ENCODE data around the gene P2RY14.
A peak's percentile ranks its signal among the peaks of the same experiment; 100 is the strongest.
"Not testable (repeated sequence)": the region's sequence is repeated elsewhere in the genome, so short reads cannot be mapped to it uniquely, and the experiment has no call there.

Gene P2RY14

DNA sequence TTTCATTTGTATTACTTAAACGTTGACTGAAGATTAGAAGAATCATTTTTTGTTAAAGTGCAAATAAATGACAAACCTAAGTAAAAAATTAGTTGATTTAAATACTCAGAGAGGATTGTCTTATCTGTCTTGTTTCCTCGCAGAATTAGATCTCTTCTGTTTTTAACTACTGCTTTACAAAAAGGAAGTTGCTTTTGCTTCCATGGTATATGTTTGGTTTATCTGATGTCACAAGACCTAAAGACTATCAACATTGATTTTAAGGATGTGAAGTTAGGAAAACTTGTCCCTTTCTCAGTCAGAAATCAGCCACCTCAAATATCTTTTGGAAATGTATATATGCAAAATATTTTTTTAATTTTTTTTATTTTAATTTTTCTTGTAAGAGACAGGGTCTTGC is 104.0 kb downstream of the P2RY14 start:
- H3K4me3 ChIP-seq (ENCODE audit: low read depth in 1 of 2, low read length in 2 of 2): no peak overlapping the region
- no peak overlapping the region for H3K27ac ChIP-seq (ENCODE audit: low read length)
- H3K9me3 ChIP-seq (ENCODE audit: control insufficient read depth in 1 of 2, low read length in 2 of 2): no peaks in the 10 kb centered on the region
- H3K36me3 ChIP-seq (ENCODE audit: control insufficient read depth in 1 of 2, insufficient read depth in 2 of 2, low read length in 2 of 2): no peaks in the 10 kb centered on the region
- H3K4me1 ChIP-seq (ENCODE audit: control insufficient read depth in 1 of 2, insufficient read depth in 2 of 2, low read length in 2 of 2): peaks cover 0 to 6% of the 10 kb centered on the region in 2 donors
- no peaks in the 10 kb centered on the region for H3K27me3 ChIP-seq (ENCODE audit: low read depth, low read length)

DNA sequence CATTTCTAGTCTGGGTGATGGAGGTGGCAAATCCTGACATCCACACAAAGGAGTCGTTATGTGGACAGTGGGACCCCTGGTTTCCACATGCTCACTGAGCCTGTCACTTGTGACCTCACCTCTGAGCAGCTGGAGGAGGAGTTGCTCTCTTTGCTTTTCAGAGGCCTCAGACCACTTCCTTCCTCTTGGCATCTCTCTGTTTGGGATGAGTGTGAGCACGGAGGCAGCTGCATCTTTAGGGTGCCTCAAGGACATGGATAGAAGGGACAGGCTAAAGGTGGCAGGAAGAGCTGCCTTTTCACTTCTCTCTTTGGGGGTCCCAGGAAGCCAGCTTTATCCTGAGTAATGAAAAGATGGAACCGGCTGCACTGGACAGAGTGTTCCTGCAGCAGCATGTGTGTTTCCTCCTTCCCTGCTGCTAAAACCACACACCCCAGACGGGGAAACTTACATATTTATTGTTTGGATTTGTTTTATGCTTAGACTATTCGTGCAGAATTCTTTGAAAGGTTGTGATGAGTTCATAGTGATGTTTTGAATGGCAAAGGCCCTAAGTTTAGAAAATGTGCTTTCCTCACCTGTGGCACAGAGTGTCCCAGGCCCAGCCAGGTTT is 107.1 kb downstream of the P2RY14 start:
- H3K9me3 ChIP-seq (ENCODE audit: control insufficient read depth in 1 of 2, low read length in 2 of 2): no peaks in the 10 kb centered on the region
- peaks cover 0 to 6% of the 10 kb centered on the region in 2 donors for H3K4me1 ChIP-seq (ENCODE audit: control insufficient read depth in 1 of 2, insufficient read depth in 2 of 2, low read length in 2 of 2)
- no peaks in the 10 kb centered on the region for H3K36me3 ChIP-seq (ENCODE audit: control insufficient read depth in 1 of 2, insufficient read depth in 2 of 2, low read length in 2 of 2)
- no peak overlapping the region for H3K27ac ChIP-seq (ENCODE audit: low read length)
- no peaks in the 10 kb centered on the region for H3K27me3 ChIP-seq (ENCODE audit: low read depth, low read length)
- H3K4me3 ChIP-seq (ENCODE audit: low read depth in 1 of 2, low read length in 2 of 2): no peak overlapping the region

GRCh38 chr3:151169948-151170679 is 108.2 kb downstream of the P2RY14 start:
- H3K9me3 ChIP-seq (ENCODE audit: control insufficient read depth in 1 of 2, low read length in 2 of 2); H3K4me3 ChIP-seq (ENCODE audit: low read depth in 1 of 2, low read length in 2 of 2); H3K4me1 ChIP-seq (ENCODE audit: control insufficient read depth in 1 of 2, insufficient read depth in 2 of 2, low read length in 2 of 2); H3K36me3 ChIP-seq (ENCODE audit: control insufficient read depth in 1 of 2, insufficient read depth in 2 of 2, low read length in 2 of 2); H3K27me3 ChIP-seq (ENCODE audit: low read depth, low read length): not testable (repeated sequence)
- H3K27ac ChIP-seq (ENCODE audit: low read length): peak overlapping the region; percentile 34

- Histone ChIP-seq H3K27ac (ENCODE audit: low read length) (peak overlapping the region; percentile 2), H3K27me3 (ENCODE audit: low read depth, low read length) (no peaks in the 10 kb centered on the region), H3K4me3 (ENCODE audit: low read depth in 1 of 2, low read length in 2 of 2) (no peak overlapping the region), H3K36me3 (ENCODE audit: control insufficient read depth in 1 of 2, insufficient read depth in 2 of 2, low read length in 2 of 2) (no peaks in the 10 kb centered on the region), H3K4me1 (ENCODE audit: control insufficient read depth in 1 of 2, insufficient read depth in 2 of 2, low read length in 2 of 2) (peaks cover 0 to 6% of the 10 kb centered on the region in 2 donors), H3K9me3 (ENCODE audit: control insufficient read depth in 1 of 2, low read length in 2 of 2) (no peaks in the 10 kb centered on the region)
These were observed 108.9 kb downstream of the P2RY14 start for GRCh38 chr3:151169262-151169947.

DNA sequence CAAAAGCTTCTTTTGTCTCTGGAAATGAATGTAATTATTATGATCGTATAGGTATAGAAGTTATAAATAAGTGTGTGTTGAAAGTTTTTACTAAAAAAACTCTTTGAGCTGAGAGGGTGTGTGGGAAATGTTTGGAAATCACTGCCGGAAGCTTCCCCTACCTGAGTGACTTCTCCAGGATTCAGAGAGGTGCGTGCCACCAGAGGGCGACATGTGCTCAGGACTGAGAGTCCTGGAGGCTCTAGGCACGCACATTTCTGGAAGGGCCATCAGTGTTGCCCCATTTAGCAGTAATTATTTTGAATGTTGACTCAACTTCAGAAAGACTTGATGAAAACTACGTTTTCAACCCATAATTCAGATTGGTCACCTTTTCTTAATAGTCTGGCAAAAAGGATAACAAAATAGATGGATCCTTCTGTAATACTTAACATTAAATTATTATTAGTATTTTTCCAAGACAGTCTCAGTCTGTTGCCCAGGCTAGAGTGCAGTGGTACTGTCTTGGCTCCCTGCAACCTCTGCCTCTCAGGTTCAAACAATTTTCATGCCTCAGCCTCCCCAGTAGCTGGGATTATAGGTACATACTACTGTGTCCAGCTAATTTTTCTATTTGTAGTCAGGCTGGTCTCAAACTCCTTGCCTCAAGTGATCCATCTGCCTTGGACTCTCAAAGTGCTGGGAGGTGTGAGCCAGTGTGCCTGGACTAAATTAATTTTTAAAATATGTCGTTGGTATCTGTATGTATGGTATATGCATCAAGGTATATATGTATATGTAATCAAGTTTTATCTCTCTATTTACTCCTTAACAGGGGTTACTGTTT is 109.9 kb downstream of the P2RY14 start:
- no peaks in the 10 kb centered on the region for H3K36me3 ChIP-seq (ENCODE audit: control insufficient read depth in 1 of 2, insufficient read depth in 2 of 2, low read length in 2 of 2)
- peaks cover 0 to 6% of the 10 kb centered on the region in 2 donors for H3K4me1 ChIP-seq (ENCODE audit: control insufficient read depth in 1 of 2, insufficient read depth in 2 of 2, low read length in 2 of 2)
- H3K27me3 ChIP-seq (ENCODE audit: low read depth, low read length): no peaks in the 10 kb centered on the region
- H3K9me3 ChIP-seq (ENCODE audit: control insufficient read depth in 1 of 2, low read length in 2 of 2): no peaks in the 10 kb centered on the region
- no peak overlapping the region for H3K27ac ChIP-seq (ENCODE audit: low read length)
- H3K4me3 ChIP-seq (ENCODE audit: low read depth in 1 of 2, low read length in 2 of 2): no peak overlapping the region

- Histone ChIP-seq H3K36me3 (ENCODE audit: control insufficient read depth in 1 of 2, insufficient read depth in 2 of 2, low read length in 2 of 2) (no peaks in the 10 kb centered on the region), H3K27me3 (ENCODE audit: low read depth, low read length) (no peaks in the 10 kb centered on the region), H3K4me3 (ENCODE audit: low read depth in 1 of 2, low read length in 2 of 2) (no peak overlapping the region), H3K27ac (ENCODE audit: low read length) (no peak overlapping the region), H3K4me1 (ENCODE audit: control insufficient read depth in 1 of 2, insufficient read depth in 2 of 2, low read length in 2 of 2) (peaks cover 0 to 6% of the 10 kb centered on the region in 2 donors), H3K9me3 (ENCODE audit: control insufficient read depth in 1 of 2, low read length in 2 of 2) (no peaks in the 10 kb centered on the region)
These were observed 112.2 kb downstream of the P2RY14 start for GRCh38 chr3:151166161-151166560.

DNA sequence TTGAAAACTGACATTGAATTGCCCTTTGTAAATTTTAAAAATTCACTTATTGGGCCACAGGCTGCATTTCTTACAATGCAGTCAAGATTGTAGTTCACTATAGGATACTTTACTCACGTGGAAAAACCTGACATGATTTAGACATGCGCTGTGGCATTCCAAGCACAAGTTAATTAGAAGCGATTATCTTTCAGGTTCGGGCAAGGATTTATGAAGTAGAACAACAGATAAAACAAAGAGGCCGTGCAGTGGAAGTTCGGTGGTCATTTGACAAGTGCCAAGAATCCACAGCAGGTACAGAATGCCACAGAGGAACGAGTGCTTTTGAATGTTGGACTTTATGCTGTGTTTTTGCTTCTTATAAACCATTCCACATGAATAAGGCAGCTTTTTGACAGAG is 113.1 kb downstream of the P2RY14 start:
- Histone ChIP-seq H3K27ac (ENCODE audit: low read length) (no peak overlapping the region), H3K4me1 (ENCODE audit: control insufficient read depth in 1 of 2, insufficient read depth in 2 of 2, low read length in 2 of 2) (no peaks in the 10 kb centered on the region), H3K36me3 (ENCODE audit: control insufficient read depth in 1 of 2, insufficient read depth in 2 of 2, low read length in 2 of 2) (no peaks in the 10 kb centered on the region), H3K27me3 (ENCODE audit: low read depth, low read length) (no peaks in the 10 kb centered on the region), H3K4me3 (ENCODE audit: low read depth in 1 of 2, low read length in 2 of 2) (no peak overlapping the region), H3K9me3 (ENCODE audit: control insufficient read depth in 1 of 2, low read length in 2 of 2) (no peaks in the 10 kb centered on the region)

Measured in muscle layer of duodenum (tissue), 2 donors.